Measurements from ENCODE around the gene GLRA3.

Gene GLRA3

DNA sequence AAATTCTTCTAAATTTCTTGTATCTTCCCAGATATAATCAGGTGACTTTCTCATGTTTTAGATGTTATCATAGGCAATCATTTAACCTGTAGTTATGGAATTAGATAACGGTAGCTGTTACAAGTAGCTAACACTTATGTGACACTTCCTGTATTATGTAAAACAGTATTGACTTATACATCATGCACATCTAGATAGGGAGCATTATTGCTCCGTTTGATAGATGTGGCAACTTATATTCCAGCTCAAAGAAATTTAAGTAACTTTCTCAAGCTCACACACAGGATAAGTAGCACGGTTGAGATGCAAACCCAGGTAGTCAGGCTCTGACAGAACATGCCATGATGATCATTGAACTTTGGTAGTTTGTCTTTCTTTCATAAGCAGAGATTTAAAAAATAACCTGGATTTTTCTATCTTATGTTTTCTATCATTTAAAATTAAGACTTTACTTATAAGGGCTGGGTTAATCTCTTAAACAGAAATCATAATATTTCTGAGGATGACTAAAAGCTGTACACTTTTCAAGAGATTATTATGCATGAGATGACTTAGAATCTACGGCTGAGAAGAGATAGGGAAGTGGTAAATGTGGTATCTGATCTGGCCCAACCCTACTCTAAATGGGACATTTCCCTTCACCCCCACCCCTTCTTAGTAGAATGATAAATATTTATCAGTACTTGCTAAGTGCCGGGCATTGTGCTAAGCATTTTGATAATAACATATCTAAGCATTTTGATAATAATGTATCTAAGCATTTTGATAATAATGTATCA lies 237.6 kb downstream of the GLRA3 start:
- DNase-seq = no peak

DNA sequence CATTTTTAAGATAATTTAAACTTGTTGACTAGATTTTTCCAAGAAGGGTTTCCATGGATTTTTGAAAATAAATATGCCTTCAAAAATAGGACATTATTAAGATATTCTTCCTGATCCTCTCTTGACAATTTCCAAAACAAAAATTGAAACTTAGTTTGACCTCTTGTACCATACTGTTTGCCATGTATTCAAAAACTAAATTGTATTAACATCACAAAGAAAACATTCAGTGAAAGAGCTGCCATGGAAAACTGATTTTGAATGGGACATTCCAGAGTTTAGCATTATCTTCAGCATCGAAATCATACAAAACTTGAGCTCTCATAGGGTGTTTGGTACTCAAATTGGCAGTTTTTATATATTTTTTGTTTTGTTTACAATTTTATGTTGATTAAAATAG lies 238.7 kb downstream of the GLRA3 start:
- DNase-seq = no peak

Data from NCI-H82 (cell line).